K562 (cell line): Measurements from ENCODE around the gene BZW2. TPM values are rescaled to one million over a fixed set of nuclear protein-coding genes. Genes with fewer than 3 reads are reported as not detected.
A peak's percentile ranks its signal among the peaks of the same experiment; 100 is the strongest.

Source experiments
- ATAC-seq: fragments of 200-7000 bp; cut with Tn5 transposase; 3 replicates; pipeline ENCODE4 v1.9.1; 2020; ENCODE audit warnings: moderate library complexity
- BruUV-seq: library from RNA; stranded (reverse); fragments of 400-500 nt; replicated peaks from 2 replicates; lab custom pipeline; 2021; lab: Mats Ljungman, UMichigan
- CTCF ChIA-PET: fragments of 300-600 bp; formaldehyde crosslinking; extraction: SDS; loops from one replicate; lab custom pipeline; 2021; ENCODE audit warnings: low intra/inter-chr PET ratio; lab: Yijun Ruan, JAX
- POLR2A ChIA-PET: fragments of 300-600, 350-650 bp; sonication (Branson Sonifier 250); formaldehyde crosslinking; extraction: SDS; loops from one replicate; lab custom pipeline; 2021; ENCODE audit warnings: antibody characterized with exemption, inconsistent platforms; lab: Yijun Ruan, JAX
- DNase-seq, 4 experiments: peaks; one replicate each; pipeline versions ENCODE4 v3.0.0 to v3.0.0-alpha.2; 2011 to 2018; ENCODE audit warnings: low spot score in 3 of 4, mixed read lengths in 3 of 4; ENCODE audit errors: extremely low read depth in 1 of 4
- FAIRE-seq: peaks from 2 replicates; lab custom pipeline; 2011; peaks lifted over from hg19 to GRCh38; lab: Jason Lieb, UNC
- H2AFZ ChIP-seq: 2 replicates; pipeline ENCODE4 v1.6.0; 2011; ENCODE audit warnings: low read depth, low read length, control low read depth, inconsistent platforms
- H3K27ac ChIP-seq: fragments of 200-600 bp; 3 replicates; pipeline ENCODE4 v1.8.0; 2011; ENCODE audit warnings: low read depth, mild to moderate bottlenecking, control low read depth, inconsistent platforms, low read length, moderate library complexity, mixed read lengths; ENCODE audit errors: extremely low read depth
- H3K27me3 ChIP-seq, 2 experiments: fragments of 300-600 bp in 1 of 2; 2 replicates in 1 of 2; 3 replicates in 1 of 2; pipeline versions ENCODE4 v1.6.0 to v1.8.0; 2011; ENCODE audit warnings: inconsistent platforms in 2 of 2, low read length in 2 of 2, mild to moderate bottlenecking in 1 of 2, mixed read lengths in 1 of 2, moderate library complexity in 1 of 2; ENCODE audit not compliant: control insufficient read depth in 2 of 2, insufficient read depth in 2 of 2
- H3K36me3 ChIP-seq: fragments of 300-600 bp; 3 replicates; pipeline ENCODE4 v1.8.0; 2011; ENCODE audit warnings: mild to moderate bottlenecking, low read length, inconsistent platforms; ENCODE audit not compliant: control insufficient read depth, insufficient read depth
- H3K4me1 ChIP-seq, 2 experiments: fragments of 200-600 bp in 1 of 2; replicated peaks in 1 of 2; 2 replicates in 1 of 2; 3 replicates in 1 of 2; pipeline versions ENCODE4 v1.5.1 to v1.8.0; 2011; ENCODE audit warnings: inconsistent platforms in 2 of 2, low read length in 2 of 2, mild to moderate bottlenecking in 1 of 2, mixed read lengths in 1 of 2, moderate library complexity in 1 of 2; ENCODE audit not compliant: control insufficient read depth in 2 of 2, insufficient read depth in 2 of 2
- H3K4me2 ChIP-seq: 2 replicates; pipeline ENCODE4 v1.6.1; 2011; ENCODE audit warnings: low read length, control low read depth, inconsistent platforms, mixed read lengths; ENCODE audit not compliant: insufficient read depth
- H3K4me3 ChIP-seq: fragments of 200-600 bp; sonication (generic), shearing (Covaris generic); 2 replicates; pipeline ENCODE4 v1.5.1; 2016; ENCODE audit warnings: control low read depth, inconsistent platforms
- H3K79me2 ChIP-seq: fragments of 200-600 bp; 3 replicates; pipeline ENCODE4 v1.8.0; 2011; ENCODE audit warnings: low read length, inconsistent platforms; ENCODE audit not compliant: control insufficient read depth, insufficient read depth
- H3K9ac ChIP-seq, 2 experiments: 2 replicates each; pipeline versions ENCODE4 v1.6.0 to v1.6.1; 2011; ENCODE audit warnings: low read depth in 2 of 2, low read length in 2 of 2, control low read depth in 1 of 2, inconsistent platforms in 1 of 2, mild to moderate bottlenecking in 1 of 2, mixed read lengths in 1 of 2; ENCODE audit not compliant: insufficient read depth in 1 of 2
- H3K9me1 ChIP-seq: one replicate; pipeline ENCODE4 v1.6.0; 2011; ENCODE audit warnings: inconsistent platforms, mild to moderate bottlenecking, low read length, moderate library complexity; ENCODE audit not compliant: control insufficient read depth, insufficient read depth
- H3K9me3 ChIP-seq: replicated peaks from 2 replicates; pipeline ENCODE4 v1.5.1; 2011; ENCODE audit warnings: low read depth, low read length, inconsistent platforms; ENCODE audit not compliant: control insufficient read depth, insufficient read depth
- H4K20me1 ChIP-seq: replicated peaks from 2 replicates; pipeline ENCODE4 v1.6.1; 2011; ENCODE audit warnings: low read length, inconsistent platforms, mixed read lengths; ENCODE audit not compliant: control insufficient read depth, insufficient read depth
- E2F1 ChIP-seq: sonication (generic); formaldehyde crosslinking; IDR thresholded peaks from 2 replicates; pipeline ENCODE4 v1.8.1; 2023; ENCODE audit warnings: mild to moderate bottlenecking, missing genetic modification reagents, moderate library complexity
- KLF13 ChIP-seq: fragments of 450-650 bp; IDR thresholded peaks from 2 replicates; pipeline ENCODE4 v1.6.1; 2016; ENCODE audit warnings: missing genetic modification characterization, low read depth, mild to moderate bottlenecking, missing compliant biosample characterization, moderate library complexity, borderline replicate concordance
- NR3C1 ChIP-seq: sonication (generic); formaldehyde crosslinking; IDR thresholded peaks from 2 replicates; pipeline ENCODE4 v1.8.1; 2022; ENCODE audit warnings: missing genetic modification reagents
- RAD21 ChIP-seq, 2 experiments: fragments of 250-450 bp in 1 of 2; fragments of 450-650 bp in 1 of 2; sonication (Bioruptor Pico) in 1 of 2; formaldehyde crosslinking in 1 of 2; IDR thresholded peaks in 1 of 2; conservative IDR thresholded peaks in 1 of 2; 2 replicates each; pipeline versions ENCODE4 v1.4.0 to v1.8.0; 2020 to 2022; ENCODE audit warnings: mild to moderate bottlenecking in 2 of 2, moderate library complexity in 1 of 2
- RBM39 ChIP-seq: fragments of 200-400 bp; formaldehyde crosslinking; optimal IDR thresholded peaks from 2 replicates; pipeline ENCODE3; 2018; ENCODE audit warnings: low read depth, low read length
- RFX1 ChIP-seq: fragments of 450-650 bp; IDR thresholded peaks from 2 replicates; pipeline ENCODE4 v1.6.1; 2016; ENCODE audit warnings: mild to moderate bottlenecking, moderate library complexity
- WGBS: fragments of 100-300 bp; shearing (Covaris generic); methylation state at CpG from one replicate; pipeline ENCODE4 v1.1.6; 2016; ENCODE audit warnings: low coverage, mixed read lengths; ENCODE audit not compliant: insufficient coverage; ENCODE audit errors: missing lambda C conversion rate; 5-methylcytosine and 5-hydroxymethylcytosine counted together
- in situ Hi-C: fragments of 300-500 bp; cut with MboI; formaldehyde crosslinking; loops from 4 replicates; pipeline ENCODE4 v1.15.0; 2018; ENCODE audit warnings: inconsistent platforms, mixed read lengths
- intact Hi-C: fragments of 100-400 bp; cut with micrococcal nuclease; formaldehyde crosslinking; loops from 2 replicates; pipeline ENCODE4 v1.14.2; 2022
- polyA plus RNA-seq, 8 experiments: library from polyadenylated mRNA; depleted of rRNA in 4 of 8; stranded (reverse) in 5 of 8; unstranded in 3 of 8; fragments of >200 nt; fragmentation: Nextera tagmentation in 2 of 8; fragmentation: Illumina TruSeq in 1 of 8; extraction: Ambion mirVana in 2 of 8; extraction: Trizol in 1 of 8; gene quantifications; 2 replicates each; pipeline versions ENCODE4 v1.2.1 to v1.2.3, GENCODE V29; 2011 to 2014; ENCODE audit warnings: inconsistent platforms in 1 of 8, missing spikeins in 1 of 8
- total RNA-seq, 7 experiments: library from RNA; depleted of rRNA in 6 of 7; stranded (reverse); fragments of >200 nt in 6 of 7; fragmentation: Illumina TruSeq in 2 of 7; extraction: Trizol in 2 of 7; gene quantifications; 2 replicates each; pipeline versions ENCODE4 v1.2.1 to v1.2.3, GENCODE V29; 2011 to 2021; ENCODE audit warnings: low replicate concordance in 1 of 7
- TF ChIP-seq, protein P1 (sequence below), 3 experiments: IDR thresholded peaks in 2 of 3; conservative IDR thresholded peaks in 1 of 3; 2 replicates each; pipeline ENCODE4 v1.5.1; 2011 to 2012; ENCODE audit warnings: low read length in 3 of 3, mild to moderate bottlenecking in 3 of 3, control low read depth in 2 of 3, improper control_type of control experiment in 1 of 3, inconsistent platforms in 1 of 3, low read depth in 1 of 3, mixed read lengths in 1 of 3, moderate library complexity in 1 of 3; ENCODE audit not compliant: insufficient read depth in 2 of 3
- TF ChIP-seq, protein P2 (sequence below): sonication (generic); formaldehyde crosslinking; IDR thresholded peaks from 2 replicates; pipeline ENCODE4 v1.8.0; 2022; ENCODE audit warnings: mild to moderate bottlenecking, missing genetic modification reagents

The BZW2 gene
- total and polyA plus RNA-seq, 9 of the 15 experiments (the other 6 are each of a cell fraction or from before 2014, with no cell fraction given) = 140 to 316 (median 173) TPM

GRCh38 chr7:16603633-16604032, 42.3 kb upstream of the BZW2 start:
- Histone ChIP-seq H3K9me3 (no peaks in the 10 kb centered on the region), H2AFZ (no peak overlapping the region), H4K20me1 (no peaks in the 10 kb centered on the region), H3K4me1 (no peaks in the 10 kb centered on the region), H3K27ac (no peak overlapping the region), H3K27me3 (no peaks in the 10 kb centered on the region), H3K36me3 (peaks cover 79% of the 10 kb centered on the region), H3K79me2 (no peaks in the 10 kb centered on the region), H3K4me3 (no peak overlapping the region), H3K4me2 (no peak overlapping the region), H3K9me1 (no peaks in the 10 kb centered on the region), H3K9ac (no peak overlapping the region)
- in situ Hi-C loops (no loop called here), intact Hi-C loops (loop anchor here (5.0 kb wide), 1 partner anchor 314 kb away; no protein-coding TSS in a partner anchor)
- ChIA-PET CTCF (no interaction called here), POLR2A (interaction anchor here (1.1 kb wide), 1 partner anchor 12 kb away, joined by 3 read pairs; no protein-coding TSS in a partner anchor)
- TF ChIP-seq RFX1 = peak; percentile 61
- TF ChIP-seq KLF13 (tag) = no peak
- no peak for TF ChIP-seq E2F1 (CRISPR knock-in tag)
- ATAC-seq (no peak), FAIRE-seq (peak; percentile 26), DNase-seq (no peak)
- BruUV-seq = no TSS peak

- no peaks in the 10 kb centered on the region for H3K4me1 ChIP-seq
- no peaks in the 10 kb centered on the region for H3K27me3 ChIP-seq
- no peaks in the 10 kb centered on the region for H3K9me1 ChIP-seq
- in situ Hi-C loops (no loop called here), intact Hi-C loops (loop anchor here (5.0 kb wide), 1 partner anchor 313 kb away; no protein-coding TSS in a partner anchor)
- POLR2A ChIA-PET = no interaction called here
- peak; percentile 49; the same call in 1 of the 3 replicates for ATAC-seq
- H3K36me3 ChIP-seq = peaks cover 79% of the 10 kb centered on the region
- 96% methylated on average over 3 of the region's 3 CpGs for whole genome bisulfite sequencing
- no TSS peak for BruUV-seq
- no peak overlapping the region for H3K9ac ChIP-seq
- CTCF ChIA-PET = no interaction called here
- no peak overlapping the region for H3K4me3 ChIP-seq
- no peak overlapping the region for H2AFZ ChIP-seq
- no peak overlapping the region for H3K27ac ChIP-seq
- no peaks in the 10 kb centered on the region for H3K79me2 ChIP-seq
- H3K9me3 ChIP-seq = no peaks in the 10 kb centered on the region
- FAIRE-seq = peak; percentile 29
- no peak for DNase-seq
- no peaks in the 10 kb centered on the region for H4K20me1 ChIP-seq
- no peak overlapping the region for H3K4me2 ChIP-seq
- TF ChIP-seq NR3C1 (CRISPR knock-in tag) (no peak), RBM39 (no peak), RAD21 (CRISPR knock-in tag; conservative IDR thresholded peaks at IDR 0.05 in 1 of 2, IDR thresholded peaks at IDR 0.05 in 1 of 2) (peak in 1 of 2 experiments; percentile 56; a peak in 2 of 4 replicates)
- TF ChIP-seq, protein P1, sequence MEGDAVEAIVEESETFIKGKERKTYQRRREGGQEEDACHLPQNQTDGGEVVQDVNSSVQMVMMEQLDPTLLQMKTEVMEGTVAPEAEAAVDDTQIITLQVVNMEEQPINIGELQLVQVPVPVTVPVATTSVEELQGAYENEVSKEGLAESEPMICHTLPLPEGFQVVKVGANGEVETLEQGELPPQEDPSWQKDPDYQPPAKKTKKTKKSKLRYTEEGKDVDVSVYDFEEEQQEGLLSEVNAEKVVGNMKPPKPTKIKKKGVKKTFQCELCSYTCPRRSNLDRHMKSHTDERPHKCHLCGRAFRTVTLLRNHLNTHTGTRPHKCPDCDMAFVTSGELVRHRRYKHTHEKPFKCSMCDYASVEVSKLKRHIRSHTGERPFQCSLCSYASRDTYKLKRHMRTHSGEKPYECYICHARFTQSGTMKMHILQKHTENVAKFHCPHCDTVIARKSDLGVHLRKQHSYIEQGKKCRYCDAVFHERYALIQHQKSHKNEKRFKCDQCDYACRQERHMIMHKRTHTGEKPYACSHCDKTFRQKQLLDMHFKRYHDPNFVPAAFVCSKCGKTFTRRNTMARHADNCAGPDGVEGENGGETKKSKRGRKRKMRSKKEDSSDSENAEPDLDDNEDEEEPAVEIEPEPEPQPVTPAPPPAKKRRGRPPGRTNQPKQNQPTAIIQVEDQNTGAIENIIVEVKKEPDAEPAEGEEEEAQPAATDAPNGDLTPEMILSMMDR (IDR thresholded peaks at IDR 0.05 in 2 of 3, conservative IDR thresholded peaks at IDR 0.05 in 1 of 3; ENCODE audit: insufficient read depth in 2 of 3, low read depth in 1 of 3, low read length in 3 of 3) = peak in 1 of 3 experiments; percentile 43; a peak in 2 of 6 replicates
- TF ChIP-seq, protein P2, sequence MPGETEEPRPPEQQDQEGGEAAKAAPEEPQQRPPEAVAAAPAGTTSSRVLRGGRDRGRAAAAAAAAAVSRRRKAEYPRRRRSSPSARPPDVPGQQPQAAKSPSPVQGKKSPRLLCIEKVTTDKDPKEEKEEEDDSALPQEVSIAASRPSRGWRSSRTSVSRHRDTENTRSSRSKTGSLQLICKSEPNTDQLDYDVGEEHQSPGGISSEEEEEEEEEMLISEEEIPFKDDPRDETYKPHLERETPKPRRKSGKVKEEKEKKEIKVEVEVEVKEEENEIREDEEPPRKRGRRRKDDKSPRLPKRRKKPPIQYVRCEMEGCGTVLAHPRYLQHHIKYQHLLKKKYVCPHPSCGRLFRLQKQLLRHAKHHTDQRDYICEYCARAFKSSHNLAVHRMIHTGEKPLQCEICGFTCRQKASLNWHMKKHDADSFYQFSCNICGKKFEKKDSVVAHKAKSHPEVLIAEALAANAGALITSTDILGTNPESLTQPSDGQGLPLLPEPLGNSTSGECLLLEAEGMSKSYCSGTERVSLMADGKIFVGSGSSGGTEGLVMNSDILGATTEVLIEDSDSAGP (CRISPR knock-in tag) = no peak
Observed at GRCh38 chr7:16604054-16604453, 41.9 kb upstream of the BZW2 start.
